Measurements from ENCODE around the gene MRPL23.

- TF ChIP-seq POLR2A (IDR thresholded peaks at IDR 0.05) (no peak), CTCF (IDR thresholded peaks at IDR 0.05) (no peak)
Measured at GRCh38 chr11:1929621-1930461, 17.3 kb upstream of the MRPL23 start.
